Activated CD4-positive, alpha-beta T cell treated with anti-CD3 and anti-CD28 coated beads for 1 hour (primary cell): Measurements from ENCODE around the gene CAVIN3.
"Not testable (repeated sequence)": the region's sequence is repeated elsewhere in the genome, so short reads cannot be mapped to it uniquely, and the experiment has no call there.

ENCODE experiments used
- DNase-seq: peaks from one replicate; pipeline ENCODE4 v3.0.0-alpha.2; 2020

Gene CAVIN3

DNA sequence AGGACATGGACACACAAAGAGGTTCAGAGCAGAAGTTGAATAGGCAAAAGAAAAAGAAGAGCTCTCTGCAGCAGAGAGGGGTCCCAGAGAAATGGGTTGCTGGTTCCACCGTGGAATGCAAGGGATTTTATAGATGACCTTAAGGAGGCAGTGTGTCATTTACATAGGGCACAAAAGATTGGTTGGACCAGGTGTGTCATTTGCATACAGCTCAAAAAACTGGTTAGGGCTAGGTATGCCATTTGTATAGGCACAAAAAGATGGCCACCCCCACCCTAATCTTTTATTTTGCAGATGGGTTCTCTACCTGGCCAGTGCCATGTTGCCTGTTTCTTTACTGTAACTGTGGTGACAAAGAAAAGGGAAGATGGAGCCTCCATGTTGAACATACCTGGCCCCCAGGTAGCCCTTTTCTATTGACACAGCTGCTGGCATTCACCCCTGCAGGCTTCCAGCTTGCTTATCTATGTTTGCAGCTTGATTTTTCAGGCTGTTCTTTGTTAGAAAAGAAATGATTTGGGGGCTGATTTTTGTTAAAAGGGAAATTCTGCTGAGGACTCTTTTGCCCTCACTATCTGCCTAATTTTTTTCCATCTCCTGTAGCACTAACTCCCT lies 3.1 kb upstream of the CAVIN3 start:
- no peak for DNase-seq

- DNase-seq, result no peak
Observed at GRCh38 chr11:6321961-6322362, 1.7 kb upstream of the CAVIN3 start.

DNA sequence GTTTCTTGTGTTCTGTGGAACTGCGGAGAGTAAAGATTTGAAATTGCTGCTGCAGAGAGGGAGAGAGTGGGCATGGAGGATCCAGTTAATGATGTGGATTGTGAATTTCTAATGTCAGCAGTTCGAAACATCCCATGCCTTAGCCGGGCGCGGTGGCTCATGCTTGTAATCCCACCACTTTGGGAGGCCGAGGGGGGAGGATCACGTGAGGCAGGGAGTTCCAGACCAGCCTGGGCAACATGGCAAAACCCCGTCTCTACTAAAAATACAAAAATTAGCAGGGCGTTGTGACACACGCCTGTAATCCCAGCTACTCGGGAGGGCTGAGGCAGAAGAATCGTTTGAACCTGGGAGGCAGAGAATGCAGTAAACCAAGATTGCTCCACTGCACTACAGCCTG lies 1.1 kb upstream of the CAVIN3 start:
- no peak for DNase-seq

DNA sequence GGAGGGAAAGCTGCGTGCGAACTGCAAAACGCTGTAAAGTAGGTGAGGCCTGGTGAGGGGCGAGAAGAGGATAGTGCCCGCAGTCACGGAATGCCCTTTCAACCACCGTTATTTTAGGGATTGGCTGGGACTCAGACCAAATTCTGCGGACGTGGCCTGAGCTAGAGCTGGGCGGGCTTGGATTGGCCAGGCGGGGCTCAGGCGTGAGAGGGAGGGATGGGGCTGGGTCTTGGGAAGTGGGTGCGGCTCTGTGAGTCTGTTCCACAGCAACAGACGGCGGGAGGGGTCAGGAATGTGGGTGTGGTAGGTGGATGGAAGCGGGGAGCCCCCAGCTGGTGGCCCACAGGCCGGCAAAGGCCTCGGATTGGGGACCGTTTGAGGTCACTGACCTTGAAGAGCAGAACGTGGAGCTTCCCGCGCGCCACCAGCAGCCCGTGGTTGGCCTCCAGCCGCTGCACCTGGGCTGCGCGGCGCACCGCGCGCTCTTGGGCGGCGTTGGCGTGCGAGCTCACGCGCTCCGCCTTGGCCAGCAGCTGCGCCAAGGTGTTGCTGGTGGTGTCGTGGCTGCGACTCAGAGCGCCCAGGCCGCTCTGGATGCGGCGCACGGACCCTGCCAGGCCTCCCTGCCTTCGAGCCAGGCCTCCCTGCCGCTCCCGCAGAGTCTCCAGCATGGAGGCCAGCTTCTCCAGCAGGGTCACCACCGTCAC lies 444 bp downstream of the CAVIN3 start:
- no peak for DNase-seq

GRCh38 chr11:6319001-6319703 lies 1.1 kb downstream of the CAVIN3 start:
- no peak for DNase-seq

DNA sequence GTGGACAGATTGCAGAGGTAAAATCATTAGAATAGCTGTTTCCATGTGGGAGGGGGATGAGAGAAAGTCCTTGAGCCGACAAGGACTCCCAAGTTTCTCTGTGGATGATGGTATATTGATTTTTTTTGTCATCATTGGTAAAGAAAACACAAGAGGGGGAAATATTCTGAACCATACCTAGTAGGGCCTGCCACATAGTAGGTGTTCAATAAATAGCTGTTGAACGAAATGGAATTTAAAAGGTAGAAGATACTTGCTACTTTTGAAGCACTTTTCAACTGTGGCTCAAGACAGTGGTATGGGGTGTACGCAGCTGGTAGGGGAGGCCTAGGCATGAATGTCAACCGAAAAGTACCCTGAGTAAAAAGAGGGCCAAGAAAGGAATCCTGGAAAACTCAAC lies 2.1 kb downstream of the CAVIN3 start:
- DNase-seq, result no peak

GRCh38 chr11:6315811-6316425 lies 4.4 kb downstream of the CAVIN3 start:
- DNase-seq, result no peak

- no peak for DNase-seq
Observed at GRCh38 chr11:6312106-6312505, 8.2 kb downstream of the CAVIN3 start.

DNA sequence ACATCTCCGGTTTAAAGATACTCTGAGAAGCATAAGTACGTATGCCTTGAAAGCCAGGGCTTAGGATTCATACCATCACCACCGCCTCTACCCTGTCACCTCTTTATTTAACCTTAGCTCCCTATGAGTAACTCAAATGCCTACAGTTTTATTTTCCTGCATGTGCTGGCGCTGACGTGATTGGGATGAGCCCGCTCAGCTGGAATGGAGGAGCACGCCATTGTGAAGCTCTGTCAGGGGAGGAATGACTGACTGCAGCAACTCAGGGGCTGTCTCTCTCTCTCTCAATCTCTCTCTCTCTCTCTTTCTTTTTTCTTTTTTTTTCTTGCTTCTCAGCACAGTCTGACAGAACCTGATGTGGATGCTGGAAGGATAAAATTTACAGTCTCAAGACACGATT lies 12.4 kb downstream of the CAVIN3 start:
- DNase-seq, result no peak

DNA sequence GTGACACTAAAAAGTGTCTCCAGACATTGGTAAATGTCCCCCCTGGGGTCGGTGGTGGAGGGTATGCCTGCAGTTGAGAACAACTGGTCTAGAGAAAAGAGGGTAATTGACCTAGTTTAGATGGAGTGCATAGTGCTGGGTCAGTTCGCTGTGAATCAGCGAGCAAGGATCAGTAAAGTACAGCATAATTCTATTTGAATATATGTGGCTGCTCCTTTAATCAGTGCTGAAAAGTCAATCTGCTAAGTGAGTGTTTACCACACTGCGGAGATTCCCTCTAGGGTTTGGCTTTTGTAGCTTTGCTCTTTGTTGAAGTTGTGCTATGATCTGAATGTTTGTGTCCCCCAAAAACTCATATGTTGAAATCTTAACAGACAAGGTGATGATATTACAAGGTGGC lies 15.0 kb downstream of the CAVIN3 start:
- DNase-seq, result no peak

DNA sequence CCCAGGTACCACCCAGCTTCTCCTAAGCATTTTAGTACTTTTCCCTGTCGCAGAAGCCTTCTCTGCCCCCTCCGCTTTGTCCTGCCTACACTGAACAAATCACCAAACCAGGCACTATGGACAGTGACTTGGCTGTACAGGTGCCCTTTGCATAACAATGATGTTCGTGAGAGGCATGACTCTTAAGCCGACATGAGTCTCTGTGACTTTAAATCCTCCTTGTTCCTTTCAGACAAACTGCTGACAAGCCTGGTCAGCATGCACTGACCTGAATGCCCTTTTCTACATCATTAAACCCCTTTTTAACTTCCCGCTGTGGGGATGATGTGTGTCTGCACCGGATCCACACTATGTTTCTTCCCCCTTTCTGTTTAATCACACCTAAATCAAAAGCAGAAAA lies 16.6 kb downstream of the CAVIN3 start:
- no peak for DNase-seq

GRCh38 chr11:6301096-6301495 lies 19.2 kb downstream of the CAVIN3 start:
- no peak for DNase-seq

- no peak for DNase-seq
Observed at GRCh38 chr11:6300325-6300724, 20.0 kb downstream of the CAVIN3 start.

- DNase-seq, result no peak
Observed at GRCh38 chr11:6298605-6299004, 21.7 kb downstream of the CAVIN3 start.

DNA sequence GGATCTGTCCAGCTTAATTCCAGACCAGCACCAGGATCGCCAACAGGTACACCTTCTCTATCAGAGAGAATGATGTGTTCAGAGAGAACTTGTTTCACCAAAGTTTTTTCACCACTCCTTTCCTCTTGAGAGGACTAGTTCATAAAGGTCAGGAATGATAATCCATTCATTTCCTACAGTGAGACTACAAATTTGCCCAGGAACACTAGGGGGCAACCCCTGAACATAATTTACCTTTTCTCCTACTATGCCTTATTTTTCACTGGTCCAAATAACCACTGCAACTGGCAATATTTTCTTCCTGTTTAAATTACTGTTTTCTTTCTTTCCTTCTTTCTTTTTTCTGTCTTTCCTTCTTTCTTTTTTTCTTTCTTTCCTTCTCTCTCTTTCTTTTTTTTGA lies 22.5 kb downstream of the CAVIN3 start:
- no peak for DNase-seq

- DNase-seq, result no peak
Observed at GRCh38 chr11:6285019-6285418, 35.3 kb downstream of the CAVIN3 start.

- DNase-seq, result no peak
Observed at GRCh38 chr11:6284250-6284649, 36.1 kb downstream of the CAVIN3 start.

GRCh38 chr11:6283453-6284023 lies 36.8 kb downstream of the CAVIN3 start:
- DNase-seq, result no peak

GRCh38 chr11:6280809-6281208 lies 39.5 kb downstream of the CAVIN3 start:
- DNase-seq, result not testable (repeated sequence)

- DNase-seq, result no peak
Observed at GRCh38 chr11:6273188-6273587, 47.1 kb downstream of the CAVIN3 start.

- no peak for DNase-seq
Observed at GRCh38 chr11:6271598-6271997, 48.7 kb downstream of the CAVIN3 start.

DNA sequence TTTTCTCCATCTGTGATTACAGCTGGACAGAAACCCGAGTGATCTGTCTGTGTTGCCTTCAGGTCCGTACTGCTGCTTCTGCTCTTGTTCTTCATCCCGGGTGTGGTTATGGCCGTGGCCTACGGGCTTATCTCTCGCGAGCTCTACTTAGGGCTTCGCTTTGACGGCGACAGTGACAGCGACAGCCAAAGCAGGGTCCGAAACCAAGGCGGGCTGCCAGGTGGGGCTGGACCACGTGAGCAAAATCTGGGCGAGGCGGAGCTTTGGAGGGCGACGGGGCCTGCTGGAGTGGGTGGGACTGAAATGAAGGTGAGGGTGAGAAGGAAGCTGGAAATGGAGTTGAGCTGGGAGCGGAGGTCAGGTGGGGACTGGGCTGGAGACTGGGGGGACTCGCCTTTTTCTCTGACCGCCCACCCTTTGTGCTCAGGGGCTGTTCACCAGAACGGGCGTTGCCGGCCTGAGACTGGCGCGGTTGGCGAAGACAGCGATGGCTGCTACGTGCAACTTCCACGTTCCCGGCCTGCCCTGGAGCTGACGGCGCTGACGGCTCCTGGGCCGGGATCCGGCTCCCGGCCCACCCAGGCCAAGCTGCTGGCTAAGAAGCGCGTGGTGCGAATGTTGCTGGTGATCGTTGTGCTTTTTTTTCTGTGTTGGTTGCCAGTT lies 49.6 kb downstream of the CAVIN3 start:
- no peak for DNase-seq

DNA sequence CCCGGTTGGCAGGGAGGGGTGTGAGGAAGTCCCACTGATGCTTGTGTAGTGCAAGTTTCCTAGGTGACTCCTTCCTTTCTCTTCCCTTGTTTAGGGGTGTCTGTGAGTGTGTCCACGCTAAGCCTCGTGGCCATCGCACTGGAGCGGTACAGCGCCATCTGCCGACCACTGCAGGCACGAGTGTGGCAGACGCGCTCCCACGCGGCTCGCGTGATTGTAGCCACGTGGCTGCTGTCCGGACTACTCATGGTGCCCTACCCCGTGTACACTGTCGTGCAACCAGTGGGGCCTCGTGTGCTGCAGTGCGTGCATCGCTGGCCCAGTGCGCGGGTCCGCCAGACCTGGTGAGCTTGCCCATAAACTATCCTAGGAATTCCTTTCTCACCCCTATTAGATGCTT lies 50.3 kb downstream of the CAVIN3 start:
- no peak for DNase-seq
